G401.6 (cell line): Measurements from ENCODE around the gene ST6GALNAC1.
"Not testable (repeated sequence)": the region's sequence is repeated elsewhere in the genome, so short reads cannot be mapped to it uniquely, and the experiment has no call there.

Source experiments
- FAIRE-seq: peaks from 2 replicates; lab custom pipeline; 2012; peaks lifted over from hg19 to GRCh38; lab: Jason Lieb, UNC

The ST6GALNAC1 gene

DNA sequence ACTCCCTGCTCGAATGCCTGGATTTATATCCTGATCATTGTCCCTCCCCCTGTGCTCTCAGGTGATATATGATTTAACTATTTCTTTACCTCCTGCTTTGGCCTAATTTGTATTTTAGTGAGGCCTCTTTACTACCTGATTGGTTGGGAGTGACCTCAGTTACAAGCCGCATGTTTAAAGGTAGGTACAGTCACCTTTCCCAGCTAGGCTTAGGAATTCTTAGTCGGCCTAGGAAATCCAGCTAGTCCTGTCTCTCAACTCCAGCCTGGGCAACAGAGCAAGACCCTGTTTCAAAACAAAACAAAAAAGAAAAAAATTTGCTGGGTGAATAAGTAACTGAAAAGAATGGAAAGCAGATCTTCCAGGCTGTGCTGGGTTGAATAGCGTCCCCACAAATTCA, 31.1 kb downstream of the ST6GALNAC1 start:
- no peak for FAIRE-seq

DNA sequence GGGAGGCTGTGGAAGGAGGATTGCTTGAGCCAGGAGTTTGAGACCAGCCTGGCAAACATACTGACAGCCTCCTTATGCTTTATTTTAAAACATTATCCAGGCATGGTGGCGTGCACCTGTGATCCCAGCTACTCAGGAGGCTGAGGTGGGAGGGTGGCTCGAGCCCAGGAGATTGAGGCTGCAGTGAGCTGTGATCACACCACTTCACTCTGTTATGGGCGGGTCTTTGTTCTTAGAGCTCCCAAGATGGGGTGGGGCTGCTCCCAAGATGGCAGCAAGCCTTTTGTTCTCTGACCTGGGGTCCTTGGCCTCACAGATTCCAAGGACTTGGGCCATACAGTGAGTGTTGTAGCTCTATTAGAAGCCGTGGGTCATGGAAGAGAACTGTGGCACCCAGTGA, 31.8 kb downstream of the ST6GALNAC1 start:
- FAIRE-seq, result no peak

DNA sequence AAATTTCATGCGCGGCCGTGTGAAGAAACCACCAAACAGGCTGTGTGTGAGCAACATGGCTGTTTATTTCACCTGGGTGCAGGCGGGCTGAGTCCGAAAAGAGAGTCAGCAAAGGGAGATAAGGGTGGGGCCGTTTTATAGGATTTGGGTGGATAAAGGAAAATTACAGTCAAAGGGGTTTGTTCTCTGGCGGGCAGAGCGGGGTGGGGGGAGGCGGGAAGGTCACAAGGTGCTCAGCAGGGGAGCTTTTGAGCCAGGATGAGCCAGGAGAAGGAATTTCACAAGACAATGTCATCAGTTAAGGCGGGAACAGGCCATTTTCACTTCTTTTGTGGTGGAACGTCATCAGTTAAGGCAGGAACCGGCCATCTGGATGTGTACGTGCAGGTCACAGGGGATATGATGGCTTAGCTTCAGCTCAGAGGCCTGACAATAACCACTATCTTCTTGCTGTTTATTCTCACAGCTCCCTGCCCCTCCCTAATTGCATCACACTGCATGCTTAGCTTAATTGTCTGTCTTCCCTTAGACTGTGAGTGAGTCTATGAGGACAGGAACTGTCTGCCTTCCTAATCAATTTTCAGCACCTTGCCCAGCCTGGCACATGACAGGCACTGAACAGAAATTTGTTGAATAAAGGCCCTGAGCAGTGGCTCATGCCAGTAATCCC, 32.3 kb downstream of the ST6GALNAC1 start:
- FAIRE-seq, result not testable (repeated sequence)

DNA sequence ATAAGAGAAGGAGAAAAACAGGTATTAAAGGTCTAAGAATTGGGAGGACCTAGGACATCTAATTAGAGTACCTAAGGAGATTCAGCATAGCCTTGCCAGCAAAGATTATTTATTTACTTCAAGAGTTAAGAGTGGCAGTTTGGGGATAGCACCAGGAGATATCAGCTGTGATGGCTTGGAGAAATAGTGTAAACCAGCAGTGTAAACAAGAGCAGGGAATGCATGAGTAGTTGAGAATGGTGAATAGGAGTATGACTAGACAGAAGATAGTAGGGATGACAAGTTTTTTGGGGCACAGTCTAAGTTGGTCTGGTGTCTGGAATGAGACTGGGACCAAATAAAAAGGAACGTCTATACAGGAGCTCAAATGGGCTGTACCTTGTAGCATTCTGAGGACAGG, 36.9 kb downstream of the ST6GALNAC1 start:
- FAIRE-seq, result not testable (repeated sequence)

DNA sequence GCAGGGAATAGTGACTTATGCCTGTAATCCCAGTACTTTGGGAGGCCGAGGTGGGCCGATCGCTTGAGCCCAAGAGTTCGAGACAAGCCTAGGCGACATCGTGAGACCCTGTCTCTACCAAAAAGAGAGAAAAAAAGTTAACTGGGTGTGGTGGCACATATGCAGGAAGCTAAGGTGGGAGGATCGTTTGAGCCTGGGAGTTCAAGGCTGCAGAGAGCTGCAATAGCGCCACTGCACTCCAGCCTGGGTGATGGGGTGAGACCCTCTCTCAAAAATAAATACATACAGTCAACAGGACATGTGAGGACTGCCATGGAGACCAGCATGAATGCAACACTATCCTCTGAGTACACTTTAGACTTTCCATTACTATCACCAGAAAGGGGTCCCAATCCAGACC, 42.5 kb downstream of the ST6GALNAC1 start:
- no peak for FAIRE-seq

DNA sequence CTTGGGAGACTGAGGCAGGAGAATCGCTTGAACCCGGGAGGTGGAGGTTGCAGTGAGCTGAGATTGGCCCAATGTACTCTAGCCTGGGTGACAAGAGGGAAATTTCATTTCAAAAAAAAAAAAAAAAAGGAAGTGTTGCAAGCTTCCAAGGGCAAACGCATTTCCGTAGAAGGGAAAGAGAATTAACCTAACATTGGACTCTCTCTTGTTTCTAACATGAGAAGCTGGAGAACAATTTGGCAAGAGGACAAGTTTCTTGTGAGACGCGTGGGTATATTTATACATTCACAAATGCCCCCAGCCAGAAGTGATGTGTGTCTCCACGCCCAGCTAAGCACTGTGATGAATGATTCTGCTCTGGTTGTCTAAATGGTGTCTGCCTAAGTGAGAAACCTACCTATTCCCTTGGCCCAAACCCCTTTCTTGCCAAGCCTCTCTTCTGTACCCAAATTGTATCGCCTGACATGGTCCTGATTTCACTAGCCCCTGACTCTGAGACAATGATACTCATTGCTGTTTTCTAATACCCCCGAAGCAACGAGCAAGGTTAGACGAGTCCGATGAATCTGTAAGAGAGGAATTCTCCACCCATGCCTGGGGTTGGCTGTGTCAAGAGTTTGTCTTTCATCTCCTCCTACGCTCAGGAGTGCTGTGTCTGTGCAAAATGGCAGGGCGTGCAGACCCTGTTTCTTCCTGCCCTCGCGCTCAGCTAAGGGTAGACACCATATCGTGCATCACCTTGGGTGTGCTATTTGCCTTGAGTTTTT, 43.7 kb downstream of the ST6GALNAC1 start:
- FAIRE-seq, result no peak

DNA sequence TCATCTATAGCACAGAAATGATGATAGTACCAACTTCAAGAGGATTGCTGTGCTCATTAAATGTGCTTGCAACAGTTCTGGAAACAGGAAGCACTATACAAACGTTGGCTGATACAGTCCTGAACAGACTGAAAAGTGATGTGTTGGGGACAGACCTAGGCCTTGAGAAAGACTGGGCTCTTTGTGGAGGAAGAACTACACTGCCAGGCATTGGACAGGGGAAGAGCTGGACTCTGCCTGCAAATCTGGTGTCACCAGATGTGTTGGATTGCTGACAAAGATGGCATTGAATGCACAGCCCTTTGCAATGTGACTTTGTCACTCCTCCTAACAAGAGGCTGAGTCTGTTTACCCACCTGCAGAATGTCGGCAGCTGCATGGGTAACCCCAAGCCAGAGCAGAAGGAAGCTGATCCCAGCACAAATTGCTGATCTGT, 45.5 kb downstream of the ST6GALNAC1 start:
- no peak for FAIRE-seq

DNA sequence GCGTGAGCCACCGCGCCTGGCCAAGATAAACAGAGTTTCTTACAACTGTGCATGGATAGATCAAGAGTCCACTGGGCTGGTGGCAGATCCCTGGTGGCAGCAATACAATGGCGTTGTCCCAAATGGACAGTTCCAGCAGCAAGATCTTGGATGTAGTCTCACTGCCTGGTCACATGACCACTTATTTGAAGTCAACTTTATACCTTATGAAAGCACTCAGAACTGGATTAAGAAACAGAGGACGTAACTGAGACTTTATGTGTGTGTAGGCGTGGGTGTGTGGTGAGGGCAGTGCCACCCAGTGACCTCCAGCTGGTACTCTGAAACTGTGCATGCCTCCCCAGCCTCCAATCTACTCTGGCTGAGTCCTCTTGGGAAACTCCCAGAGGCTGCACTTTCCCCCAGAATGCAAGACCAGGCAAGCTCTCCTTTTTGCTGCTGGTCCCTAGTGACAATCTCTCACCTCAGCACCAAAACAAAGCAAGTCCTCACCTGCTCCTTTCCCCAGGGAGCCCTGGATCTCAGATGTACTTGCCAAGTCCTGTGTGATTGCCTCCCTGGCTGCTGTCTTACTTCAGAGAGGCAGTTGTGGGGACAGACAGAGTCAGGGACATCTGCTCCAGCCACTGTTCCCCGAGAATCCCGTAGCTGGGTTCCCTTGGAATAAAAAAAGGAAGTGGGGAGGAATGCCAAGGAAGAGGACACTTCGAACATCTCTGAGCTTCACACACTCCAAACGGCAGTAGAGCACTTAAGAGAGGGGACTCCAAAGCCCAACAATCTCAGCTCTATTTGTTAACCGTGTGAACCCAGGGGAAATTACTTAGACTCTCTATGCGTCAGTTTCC, 46.2 kb downstream of the ST6GALNAC1 start:
- FAIRE-seq, result no peak

DNA sequence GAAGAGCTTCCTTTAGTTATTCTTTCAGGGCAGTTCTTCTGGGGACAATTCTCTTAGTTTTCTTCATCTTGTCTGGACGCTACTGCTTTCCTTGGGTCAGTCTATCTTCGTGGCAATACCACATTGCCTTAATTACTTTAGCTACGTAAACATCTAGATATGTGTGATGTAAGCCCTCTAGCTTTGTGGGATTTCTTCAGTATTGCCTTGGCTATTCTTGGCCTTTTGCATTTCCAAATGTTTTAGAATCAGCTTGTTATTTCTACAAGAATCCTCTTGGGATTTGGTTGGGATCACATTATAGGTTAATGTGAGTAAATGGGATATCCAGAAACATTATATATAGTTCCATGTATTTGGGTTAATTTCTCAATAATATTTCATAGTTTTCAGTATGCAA, 48.9 kb downstream of the ST6GALNAC1 start:
- FAIRE-seq, result no peak

DNA sequence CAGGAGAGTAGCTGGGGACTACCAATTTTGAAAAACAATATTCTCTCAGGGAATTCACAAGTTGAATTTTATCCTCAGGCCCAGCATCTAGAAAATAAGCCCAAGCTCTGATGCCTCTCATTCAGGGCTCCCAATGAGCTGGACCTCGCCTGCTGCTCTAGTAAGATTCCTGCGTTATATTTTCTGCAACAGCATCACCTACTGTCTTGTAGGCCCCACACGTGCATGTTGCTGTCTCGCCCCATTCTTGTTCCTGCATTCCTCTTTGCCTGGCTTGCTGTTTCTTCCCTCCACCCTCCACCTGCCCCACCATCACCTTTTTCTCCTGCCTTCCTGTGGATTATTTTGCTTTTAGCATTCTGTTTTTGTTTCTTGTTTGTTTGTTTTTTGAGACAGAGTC, 49.6 kb downstream of the ST6GALNAC1 start:
- FAIRE-seq, result no peak

DNA sequence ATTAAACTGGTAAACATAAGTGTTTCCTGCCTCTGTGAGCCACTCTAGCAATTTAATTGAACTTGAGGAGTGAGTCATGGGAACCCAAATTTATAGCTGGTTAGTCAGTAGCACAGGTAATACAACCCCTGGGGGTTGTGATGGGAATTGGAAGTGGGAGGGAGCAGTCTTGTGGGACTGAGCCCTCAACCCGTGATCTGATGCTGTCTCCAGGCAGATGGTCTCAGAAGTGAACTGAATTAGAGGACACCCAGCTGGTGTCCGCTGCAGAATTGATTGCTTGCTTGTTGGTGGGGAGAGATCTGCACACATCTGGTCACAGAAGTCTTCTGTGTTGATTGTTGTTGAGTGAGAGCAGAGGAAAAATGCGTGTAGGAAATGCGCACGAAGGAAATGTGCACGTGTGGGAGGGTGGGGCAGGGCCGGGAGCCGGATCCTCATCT, 50.2 kb downstream of the ST6GALNAC1 start:
- FAIRE-seq, result no peak

DNA sequence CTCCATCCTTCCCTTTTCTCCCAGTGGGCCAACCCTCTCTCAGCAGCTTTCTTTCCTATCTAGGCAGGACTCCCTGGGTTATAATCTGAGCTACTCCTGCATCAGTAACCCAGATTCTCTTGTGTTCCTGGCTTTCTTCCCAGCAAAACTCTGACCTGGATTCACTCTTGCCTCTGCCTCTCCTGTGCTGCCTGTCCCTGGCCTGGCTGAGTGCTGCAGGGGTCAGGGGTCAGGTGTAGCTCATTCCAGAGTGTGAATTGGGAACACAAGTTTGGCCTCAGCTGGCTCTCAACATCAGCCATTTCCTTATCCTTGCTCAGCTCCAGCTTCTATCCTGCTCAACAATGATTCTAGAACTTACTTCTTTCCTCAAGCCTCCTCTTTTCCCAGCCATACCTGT, 55.4 kb downstream of the ST6GALNAC1 start:
- FAIRE-seq, result no peak

DNA sequence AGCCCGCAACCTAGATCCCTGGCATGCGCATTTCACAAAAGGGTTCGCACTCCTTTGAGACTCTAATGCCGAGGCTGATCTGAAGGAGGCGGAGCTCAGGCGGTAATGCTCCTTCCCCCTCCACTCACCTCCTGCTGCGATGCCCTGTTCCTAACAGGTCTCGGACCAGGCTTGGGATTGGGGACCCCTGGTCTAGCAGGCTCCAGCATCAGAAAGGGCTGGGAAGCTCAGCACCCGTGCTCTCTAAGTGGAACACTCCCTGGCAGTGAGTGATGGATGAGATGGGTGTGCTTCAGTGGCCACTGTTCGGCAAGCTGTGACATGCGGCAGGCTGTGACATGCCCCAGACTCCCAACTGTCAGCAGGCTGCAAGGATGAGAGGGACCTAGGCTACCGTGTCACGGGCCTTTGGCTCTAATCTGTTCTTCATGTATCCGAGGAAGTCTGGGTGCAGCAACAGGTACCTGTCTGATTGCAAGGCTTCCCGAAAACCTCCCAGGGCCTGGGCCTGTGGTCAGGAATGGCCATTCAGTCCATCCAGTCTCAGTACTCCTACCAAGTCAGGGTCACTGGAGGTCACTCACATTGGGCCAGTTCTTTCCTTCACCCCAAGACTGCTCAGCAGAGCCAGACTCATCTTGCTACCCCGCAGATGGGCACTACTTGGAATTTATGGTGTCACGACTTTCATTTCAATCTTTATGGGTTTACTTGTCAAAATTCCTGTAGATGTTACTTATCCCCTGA, 56.6 kb downstream of the ST6GALNAC1 start:
- no peak for FAIRE-seq

DNA sequence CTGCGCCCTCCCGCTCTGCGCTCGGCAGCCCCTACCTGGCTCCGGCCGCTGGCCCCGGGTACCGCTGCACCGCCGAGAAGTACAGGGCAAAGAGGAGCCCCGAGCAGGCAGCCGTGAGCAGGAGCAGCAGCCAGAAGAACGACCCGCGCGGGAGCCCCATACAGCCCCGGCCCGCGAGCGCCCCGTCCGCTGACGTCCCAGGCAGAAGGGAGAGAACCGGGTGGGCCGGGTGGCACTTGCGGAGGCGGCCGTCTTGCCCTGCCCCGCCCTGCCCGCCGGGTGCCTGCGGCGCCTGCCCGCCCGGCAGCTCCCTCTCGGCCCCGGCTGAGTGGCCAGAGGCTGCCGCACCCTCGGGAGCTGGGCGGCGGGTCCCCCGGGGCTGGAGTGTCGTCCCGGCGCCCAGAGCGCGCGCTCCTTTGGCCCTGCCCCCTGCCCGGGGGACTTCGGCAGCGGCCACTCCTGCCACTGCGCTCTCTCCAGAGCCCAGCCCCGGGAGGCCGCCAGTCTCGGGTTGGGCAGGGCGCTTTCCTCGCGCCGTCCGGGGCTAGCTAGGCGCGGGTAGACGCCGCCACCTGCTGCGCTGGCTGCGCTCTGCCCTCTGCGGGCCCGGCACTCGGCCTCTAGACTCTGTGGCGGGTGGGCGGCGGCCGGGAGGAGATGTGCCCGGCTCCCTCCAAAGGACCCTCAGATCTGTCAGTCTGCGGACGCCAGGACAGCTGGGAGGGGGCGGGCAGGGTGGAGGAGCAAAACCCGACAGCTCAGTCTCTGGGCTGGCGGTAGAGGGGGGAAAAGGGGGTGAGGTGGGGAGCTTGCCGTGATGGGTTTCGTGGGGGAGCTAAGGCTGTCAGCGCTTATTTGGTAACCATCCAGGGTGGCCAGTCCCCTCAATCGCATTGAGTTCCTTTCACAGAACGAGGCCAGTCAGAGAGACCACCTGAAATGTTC, 57.6 kb downstream of the ST6GALNAC1 start, which contains the start of gene ST6GALNAC2:
TSS of gene ST6GALNAC2 (minus strand) at position 212 of the 945 bp plus-strand sequence. CDS start at position 160, 52 bp downstream.
- FAIRE-seq, result no peak

DNA sequence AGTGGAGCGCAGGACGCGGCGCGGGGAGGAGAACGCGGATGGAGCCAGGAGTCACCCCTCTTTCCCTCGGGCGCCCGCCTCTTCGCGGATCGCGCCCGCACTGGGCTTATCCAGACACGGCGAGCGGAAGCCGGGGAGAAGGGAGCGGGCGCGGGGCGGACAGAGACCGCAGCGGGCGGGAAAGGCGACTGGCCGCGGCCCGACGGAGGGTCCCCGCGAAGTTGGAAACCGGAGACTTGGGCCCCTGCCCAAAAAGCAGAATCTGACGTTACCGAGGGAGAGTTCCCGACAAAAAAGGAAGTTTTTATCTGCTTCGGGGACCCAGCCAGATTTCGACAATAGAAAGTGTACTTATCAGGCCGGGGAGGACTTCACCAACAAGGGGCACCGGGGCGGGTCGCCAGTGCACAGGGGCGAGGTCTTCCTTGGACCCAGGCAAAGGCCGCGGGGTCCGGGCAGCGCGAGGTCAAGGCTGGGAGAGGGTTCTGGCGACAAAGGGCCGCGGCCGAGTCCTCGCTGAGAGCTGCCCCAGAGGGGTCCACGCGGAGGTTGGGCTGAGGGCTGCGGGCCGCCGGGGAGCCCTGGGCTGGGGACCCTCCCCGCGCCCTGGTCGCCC, 58.4 kb downstream of the ST6GALNAC1 start:
- no peak for FAIRE-seq

DNA sequence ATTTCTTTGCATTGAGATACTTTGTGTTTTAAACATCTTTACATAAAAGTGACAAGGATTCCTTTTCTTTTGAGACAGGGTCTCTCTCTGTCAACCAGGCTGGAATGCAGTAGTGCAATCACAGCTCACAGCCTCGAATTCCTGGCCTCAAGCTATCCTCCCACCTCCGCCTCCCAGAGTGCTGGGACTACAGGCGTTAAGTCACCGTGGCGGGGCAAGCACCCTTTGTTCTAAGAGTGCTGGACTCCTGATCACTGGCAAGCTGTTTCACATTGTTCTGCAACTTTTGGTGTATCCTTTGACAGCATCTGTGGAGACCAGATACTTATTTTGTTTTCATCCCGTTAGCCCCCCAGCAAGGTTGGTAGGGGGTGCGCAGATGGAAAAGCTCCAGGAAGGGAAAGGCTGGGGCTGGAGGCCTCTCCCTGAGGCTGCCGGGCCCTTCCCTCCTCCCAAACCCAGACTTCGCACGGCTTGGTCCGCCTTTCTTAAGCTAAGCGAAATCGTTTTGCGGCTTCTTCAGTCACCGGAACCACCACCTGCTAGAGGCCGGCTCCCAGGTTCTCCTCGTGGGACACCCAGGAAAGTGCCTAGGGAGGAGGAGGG, 59.0 kb downstream of the ST6GALNAC1 start:
- no peak for FAIRE-seq

DNA sequence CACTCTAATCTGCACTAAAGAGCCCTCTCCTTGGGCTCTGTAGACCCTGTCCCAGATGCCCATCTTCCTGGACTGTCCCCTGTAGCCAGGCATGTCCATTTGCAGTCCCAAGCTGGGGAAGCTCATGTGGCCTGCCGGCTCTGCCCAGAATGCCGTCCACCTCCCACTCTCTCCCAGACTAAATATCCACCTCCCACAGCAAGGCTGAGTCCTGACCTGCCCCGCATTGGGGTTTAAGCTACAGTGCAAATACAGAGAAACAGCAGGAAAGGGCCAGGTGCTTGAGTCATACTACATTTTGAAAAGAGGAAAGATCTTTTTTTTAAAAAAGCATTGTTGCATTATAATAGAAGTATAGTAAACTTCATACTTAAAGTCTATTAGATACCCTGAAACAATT, 60.9 kb downstream of the ST6GALNAC1 start:
- FAIRE-seq, result no peak

DNA sequence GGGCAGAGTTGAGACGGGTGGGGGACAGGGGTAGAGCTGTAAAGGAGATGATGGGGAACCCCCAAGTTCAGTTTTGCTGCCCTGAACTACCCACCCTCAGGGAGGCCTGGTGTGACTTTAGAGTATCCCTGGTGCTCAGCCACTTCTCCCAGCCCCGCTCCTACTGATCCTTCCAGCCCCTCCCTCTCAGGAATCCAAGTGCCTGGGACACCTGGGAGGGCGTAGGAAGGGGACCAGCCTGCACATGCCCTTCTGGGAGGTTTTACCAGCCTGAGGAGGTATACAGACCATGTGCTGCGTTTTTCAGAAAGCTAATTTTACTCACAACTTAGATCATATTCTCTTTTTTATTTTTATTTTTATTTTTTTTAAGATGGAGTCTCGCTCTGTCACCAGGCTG, 62.0 kb downstream of the ST6GALNAC1 start:
- FAIRE-seq, result no peak

DNA sequence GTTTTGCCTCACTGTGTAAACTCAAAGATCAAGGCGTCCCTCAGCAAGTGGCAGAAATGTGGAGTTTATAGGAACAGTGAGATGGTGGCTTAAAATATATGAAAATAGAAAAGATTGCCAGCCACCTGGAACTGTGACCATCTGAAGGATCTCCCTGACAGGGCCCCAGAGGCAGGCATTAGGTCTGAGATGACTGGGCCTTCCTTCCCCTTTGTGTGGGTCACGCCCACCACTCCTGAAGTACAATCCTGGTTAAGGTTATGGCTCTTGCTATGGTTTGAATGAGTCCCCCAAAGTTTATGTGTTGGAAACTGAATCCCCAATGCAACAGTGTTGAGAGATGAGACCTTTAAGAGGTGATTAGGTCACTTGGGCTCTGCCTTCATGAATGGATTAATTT, 64.3 kb downstream of the ST6GALNAC1 start:
- no peak for FAIRE-seq

DNA sequence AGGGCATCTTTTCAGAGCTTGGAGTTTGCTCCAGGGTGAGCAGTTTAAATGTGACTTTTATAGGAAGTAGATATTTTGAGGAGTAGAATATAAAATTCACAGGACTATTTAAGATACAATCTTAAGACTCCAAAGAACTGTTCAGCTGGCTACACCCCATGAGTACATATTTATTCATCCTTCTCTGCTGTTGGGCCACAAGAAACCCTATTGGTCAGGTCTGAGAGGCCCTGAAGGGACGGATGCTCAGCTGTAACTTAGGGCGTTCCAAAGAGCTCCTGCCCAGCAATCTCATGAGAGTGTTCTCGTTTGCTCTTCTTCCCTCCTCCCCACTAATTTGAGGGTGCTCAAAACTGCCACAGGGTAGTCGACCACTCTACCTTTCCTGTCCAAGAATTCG, 65.2 kb downstream of the ST6GALNAC1 start:
- no peak for FAIRE-seq
